GM13977 (cell line): ENCODE measurements around the gene GSE1.

Experiments used
- DNase-seq: peaks from one replicate; pipeline ENCODE4 v3.0.0; 2012; ENCODE audit warnings: low spot score
- CTCF ChIP-seq: IDR thresholded peaks from 2 replicates; pipeline ENCODE4 v1.5.1; 2012; ENCODE audit warnings: mild to moderate bottlenecking, control low read depth; ENCODE audit not compliant: insufficient read depth; ENCODE audit errors: extremely low read depth, missing control alignments
- in situ Hi-C: fragments of 300-500 bp; cut with MboI; formaldehyde crosslinking; loops from one replicate; pipeline ENCODE4 v1.12.0; 2022; ENCODE audit warnings: low sequenced_read_pairs, low pct_unique_long_range_greater_than_20kb, mixed read lengths, inconsistent platforms; ENCODE audit not compliant: unreplicated experiment

Gene GSE1

GRCh38 chr16:85605912-85606841 lies 6.9 kb upstream of the GSE1 start:
- DNase-seq, result no peak
- TF ChIP-seq CTCF, result no peak
- in situ Hi-C loops, result loop anchor here (10.0 kb wide), 2 partner anchors 51 to 111 kb away; no protein-coding TSS in a partner anchor

- TF ChIP-seq CTCF, result no peak
- in situ Hi-C loops, result loop anchor here (10.0 kb wide), 2 partner anchors 52 to 112 kb away; no protein-coding TSS in a partner anchor
- DNase-seq, result no peak
Measured at GRCh38 chr16:85606904-85607303, 6.2 kb upstream of the GSE1 start.

GRCh38 chr16:85607321-85607765 lies 5.8 kb upstream of the GSE1 start:
- no peak for TF ChIP-seq CTCF
- no peak for DNase-seq
- in situ Hi-C loops, result loop anchor here (10.0 kb wide), 2 partner anchors 53 to 113 kb away; no protein-coding TSS in a partner anchor

- no peak for DNase-seq
- no peak for TF ChIP-seq CTCF
- in situ Hi-C loops, result loop anchor here (10.0 kb wide), 2 partner anchors 53 to 113 kb away; no protein-coding TSS in a partner anchor
Measured at GRCh38 chr16:85607796-85608514, 5.2 kb upstream of the GSE1 start.

- TF ChIP-seq CTCF, result no peak
- in situ Hi-C loops, result loop anchor here (10.0 kb wide), 2 partner anchors 54 to 114 kb away; no protein-coding TSS in a partner anchor
- no peak for DNase-seq
Measured at GRCh38 chr16:85608515-85608885, 4.6 kb upstream of the GSE1 start.

- in situ Hi-C loops, result loop anchor here (10.0 kb wide), 2 partner anchors 54 to 114 kb away; no protein-coding TSS in a partner anchor
- DNase-seq, result no peak
- peak; percentile 9 for TF ChIP-seq CTCF
Measured at GRCh38 chr16:85608887-85609286, 4.2 kb upstream of the GSE1 start.
